Esophagus squamous epithelium (tissue), 5 donors: Measurements from ENCODE around the gene TDRD12. TPM values are rescaled to one million over a fixed set of nuclear protein-coding genes. Genes with fewer than 3 reads are reported as not detected.

ENCODE experiments used
- DNase-seq: peaks from one replicate; lab custom pipeline; 2025; lab: John Stamatoyannopoulos, UW
- H3K27ac ChIP-seq, 4 donors: fragments of 200-600 bp; sonication (generic); one replicate each; pipeline ENCODE4 v1.5.1; 2016 to 2019; ENCODE audit warnings: mild to moderate bottlenecking in 1 of 4
- H3K27me3 ChIP-seq, 4 donors: fragments of 200-600 bp; sonication (generic); 1 replicate in 3 of 4; 2 replicates in 1 of 4; pipeline versions ENCODE4 v1.5.1 to v1.6.0; 2017 to 2021; ENCODE audit warnings: antibody characterized with exemption in 1 of 4
- H3K36me3 ChIP-seq, 3 donors: fragments of 200-600 bp; sonication (generic); one replicate each; pipeline ENCODE4 v1.5.1; 2016 to 2019
- H3K4me1 ChIP-seq, 3 donors: fragments of 200-600 bp; sonication (generic); one replicate each; pipeline ENCODE4 v1.5.1; 2017 to 2019
- H3K4me3 ChIP-seq, 4 donors: fragments of 200-600 bp; sonication (generic); 1 replicate in 3 of 4; 2 replicates in 1 of 4; pipeline ENCODE4 v1.5.1; 2016 to 2019; ENCODE audit warnings: mild to moderate bottlenecking in 2 of 4, moderate library complexity in 1 of 4
- H3K9me3 ChIP-seq, 3 donors: fragments of 200-600 bp; sonication (generic); one replicate each; pipeline ENCODE4 v1.5.1; 2016 to 2019
- POLR2A ChIP-seq, 4 donors: fragments of 450-650 bp; IDR thresholded peaks; one replicate each; pipeline ENCODE4 v1.6.1; 2017; ENCODE audit warnings: antibody characterized with exemption in 4 of 4, mild to moderate bottlenecking in 4 of 4, moderate library complexity in 3 of 4
- WGBS, 2 donors: methylation state at CpG; one replicate each; pipeline ENCODE4 v1.1.5; 2018; 5-methylcytosine and 5-hydroxymethylcytosine counted together
- intact Hi-C: fragments of 100-400 bp; cut with DNase I; formaldehyde crosslinking; loops from one replicate; pipeline ENCODE4 v1.15.0; 2022
- total RNA-seq, 4 donors: library from RNA; depleted of rRNA; stranded (reverse); fragments of >200 nt; gene quantifications; one replicate each; pipeline ENCODE4 v1.1.0, GENCODE V29; 2016
- TF ChIP-seq, protein P1 (sequence below), 6 experiments: fragments of 450-650 bp in 4 of 6; fragments of 200-600 bp in 2 of 6; sonication (generic) in 2 of 6; IDR thresholded peaks; one replicate each; pipeline ENCODE4 v1.5.1; 2016 to 2019; ENCODE audit warnings: antibody characterized with exemption in 6 of 6, mild to moderate bottlenecking in 4 of 6, moderate library complexity in 4 of 6
- donor health status: DM: yes; HTN: yes; CAD: no.

TDRD12 gene
- total RNA-seq, 4 donors from 2014 or later = 0.18 to 1.7 (median 0.42) TPM; not detected in 1

DNA sequence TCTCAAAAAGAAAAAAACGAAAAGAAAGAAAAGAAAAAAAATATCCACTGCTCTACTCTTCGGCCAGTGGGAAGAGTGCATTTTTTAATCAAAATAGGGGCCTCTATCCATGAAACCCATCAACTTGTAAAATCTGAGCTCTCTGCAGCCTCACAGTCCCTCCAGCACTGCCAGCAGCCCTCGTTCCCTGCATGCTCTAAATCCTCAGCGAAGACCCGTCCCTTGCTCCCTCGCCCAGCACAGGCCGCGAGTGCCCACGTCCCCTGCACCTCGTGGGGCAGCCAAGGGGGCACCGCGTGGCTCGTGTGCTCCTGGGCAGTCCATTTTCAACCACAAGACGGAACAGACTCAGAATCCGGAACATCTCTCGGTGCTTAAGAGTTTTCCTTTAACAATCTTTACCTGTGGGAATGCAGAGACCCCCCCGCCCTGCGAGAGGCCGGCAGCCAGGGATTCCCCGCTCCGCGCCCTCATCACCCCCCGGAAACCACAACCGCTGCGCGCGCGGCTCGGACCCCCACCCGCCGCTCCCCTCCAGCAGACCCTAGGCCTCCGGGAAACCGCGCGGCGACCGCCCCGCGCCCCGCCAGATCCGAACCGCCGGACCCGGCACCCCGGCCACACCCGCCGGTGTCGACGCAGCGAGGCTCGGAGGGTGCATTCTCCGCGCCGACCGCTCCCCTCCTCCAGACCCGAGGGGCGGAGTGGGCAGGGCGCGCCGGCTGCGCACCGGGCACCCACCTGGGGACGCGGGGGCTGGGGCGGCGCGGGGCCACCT is 45.2 kb upstream of the TDRD12 start:
- H3K27me3 ChIP-seq = peaks cover 0 to 22% (median 0%) of the 10 kb centered on the region in 4 donors
- no peak for DNase-seq
- no peaks in the 10 kb centered on the region for H3K36me3 ChIP-seq
- peak overlapping the region; percentile 85 to 95 (median 92) for H3K27ac ChIP-seq
- no peaks in the 10 kb centered on the region for H3K9me3 ChIP-seq
- peaks cover 25 to 66% (median 28%) of the 10 kb centered on the region in 3 donors for H3K4me1 ChIP-seq
- H3K4me3 ChIP-seq = peak overlapping the region; percentile 69 to 98 (median 86)
- intact Hi-C loops = no loop called here
- TF ChIP-seq POLR2A (IDR thresholded peaks at IDR 0.05) = no peak
- TF ChIP-seq, protein P1, sequence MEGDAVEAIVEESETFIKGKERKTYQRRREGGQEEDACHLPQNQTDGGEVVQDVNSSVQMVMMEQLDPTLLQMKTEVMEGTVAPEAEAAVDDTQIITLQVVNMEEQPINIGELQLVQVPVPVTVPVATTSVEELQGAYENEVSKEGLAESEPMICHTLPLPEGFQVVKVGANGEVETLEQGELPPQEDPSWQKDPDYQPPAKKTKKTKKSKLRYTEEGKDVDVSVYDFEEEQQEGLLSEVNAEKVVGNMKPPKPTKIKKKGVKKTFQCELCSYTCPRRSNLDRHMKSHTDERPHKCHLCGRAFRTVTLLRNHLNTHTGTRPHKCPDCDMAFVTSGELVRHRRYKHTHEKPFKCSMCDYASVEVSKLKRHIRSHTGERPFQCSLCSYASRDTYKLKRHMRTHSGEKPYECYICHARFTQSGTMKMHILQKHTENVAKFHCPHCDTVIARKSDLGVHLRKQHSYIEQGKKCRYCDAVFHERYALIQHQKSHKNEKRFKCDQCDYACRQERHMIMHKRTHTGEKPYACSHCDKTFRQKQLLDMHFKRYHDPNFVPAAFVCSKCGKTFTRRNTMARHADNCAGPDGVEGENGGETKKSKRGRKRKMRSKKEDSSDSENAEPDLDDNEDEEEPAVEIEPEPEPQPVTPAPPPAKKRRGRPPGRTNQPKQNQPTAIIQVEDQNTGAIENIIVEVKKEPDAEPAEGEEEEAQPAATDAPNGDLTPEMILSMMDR (IDR thresholded peaks at IDR 0.05) = peak in 1 of 6 experiments; percentile 27
- WGBS, 2 donors = 4 to 11% methylated on average over 4 to 16 of the region's 67 CpGs

DNA sequence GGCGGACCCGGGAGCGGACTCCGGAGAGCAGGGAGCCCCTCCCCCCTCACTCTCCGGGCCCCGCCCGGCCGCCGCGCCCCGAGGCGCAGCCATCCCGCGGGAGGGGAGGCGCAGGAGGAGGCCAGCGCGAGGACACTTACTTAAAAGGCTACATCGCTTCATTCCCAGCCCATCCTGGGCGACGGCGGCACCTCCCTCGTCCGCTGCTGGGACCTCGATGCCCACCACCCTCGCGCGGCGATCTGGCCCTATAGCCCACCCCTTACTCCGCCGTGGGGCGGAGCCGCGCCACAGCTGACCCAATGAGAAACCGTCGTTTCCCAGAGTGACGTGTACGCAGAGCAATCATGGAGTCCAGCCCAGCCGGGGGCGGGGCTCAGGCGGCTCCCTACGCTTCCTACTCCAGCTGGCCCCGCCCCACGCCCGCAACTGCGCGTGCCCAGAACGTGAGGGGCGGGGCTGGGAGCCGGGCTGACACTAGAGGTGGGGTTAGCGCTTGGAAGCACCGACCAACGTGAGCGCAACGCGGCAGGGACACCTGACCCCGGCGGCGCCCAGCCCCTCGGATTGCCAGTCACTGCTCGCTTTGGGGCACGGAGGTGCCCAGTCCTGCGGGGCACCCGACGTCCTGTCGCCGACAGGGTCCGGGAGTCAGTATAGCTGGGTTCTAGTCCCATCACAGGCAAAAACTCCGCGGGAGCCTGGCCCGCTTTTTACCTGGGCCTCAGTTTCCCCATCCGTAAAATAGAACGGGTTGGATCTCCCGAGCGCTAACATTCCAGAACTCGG is 44.4 kb upstream of the TDRD12 start, which contains the start of gene ANKRD27:
ANKRD27 (minus strand) TSS at position 250 of the 789 bp plus-strand sequence. CDS start 16,165 bp downstream, outside the sequence.
- no peaks in the 10 kb centered on the region for H3K36me3 ChIP-seq
- peak within 1 kb of the TSS; percentile 85 to 95 (median 92) for H3K27ac ChIP-seq
- peak in 2 of 4 donors; percentile 35 to 59 for TF ChIP-seq POLR2A (IDR thresholded peaks at IDR 0.05)
- TF ChIP-seq, protein P1 (IDR thresholded peaks at IDR 0.05) = no peak
- H3K4me3 ChIP-seq = peak within 1 kb of the TSS; percentile 69 to 98 (median 86)
- H3K9me3 ChIP-seq = no peaks in the 10 kb centered on the region
- intact Hi-C loops = no loop called here
- no CpG with 5 or more reads among the region's 75 CpGs for WGBS, 2 donors
- H3K27me3 ChIP-seq = peaks cover 0 to 22% (median 0%) of the 10 kb centered on the region in 4 donors
- H3K4me1 ChIP-seq = peaks cover 25 to 59% (median 28%) of the 10 kb centered on the region in 3 donors
- peak; percentile 91 for DNase-seq

DNA sequence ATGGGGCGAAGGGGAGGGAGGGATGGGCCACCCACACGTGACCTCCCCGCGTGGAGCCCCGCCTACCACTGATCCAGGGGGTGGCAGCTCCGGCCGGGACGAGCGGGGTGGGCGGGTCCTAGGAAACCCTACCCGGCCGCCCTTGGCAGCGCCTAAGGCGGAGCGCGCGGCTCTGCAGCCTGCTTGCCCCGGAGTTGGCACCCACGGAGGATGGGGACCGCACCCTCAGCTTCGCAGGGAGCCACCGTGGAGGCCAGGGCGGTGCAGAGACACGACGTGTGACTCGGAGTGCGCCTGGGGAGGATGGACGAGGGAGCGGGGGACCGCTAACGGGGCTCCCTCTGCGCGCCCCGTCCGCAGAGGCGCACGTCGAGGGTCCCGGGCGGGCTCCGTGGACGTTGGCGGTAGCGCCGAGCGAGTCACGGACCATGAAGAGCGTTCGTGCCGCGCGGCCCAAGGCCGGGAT is 43.8 kb upstream of the TDRD12 start, which contains the start of gene RGS9BP:
RGS9BP (plus strand) TSS at position 129 of the 466 bp plus-strand sequence. CDS start 416 bp downstream, outside the sequence.
- Histone ChIP-seq H3K4me1 (peaks cover 25 to 55% (median 28%) of the 10 kb centered on the region in 3 donors), H3K27ac (peak within 1 kb of the TSS; percentile 85 to 95 (median 92)), H3K36me3 (no peaks in the 10 kb centered on the region), H3K9me3 (no peaks in the 10 kb centered on the region), H3K4me3 (peak within 1 kb of the TSS; percentile 69 to 98 (median 86)), H3K27me3 (peaks cover 0 to 22% (median 0%) of the 10 kb centered on the region in 4 donors)
- intact Hi-C loops = no loop called here
- no peak for DNase-seq
- WGBS, 2 donors = 0% methylated on average over 7 of the region's 53 CpGs; no CpG with 5 or more reads in 1 of the 2 donors
- TF ChIP-seq, protein P1 (IDR thresholded peaks at IDR 0.05) = no peak
- no peak for TF ChIP-seq POLR2A (IDR thresholded peaks at IDR 0.05)

DNA sequence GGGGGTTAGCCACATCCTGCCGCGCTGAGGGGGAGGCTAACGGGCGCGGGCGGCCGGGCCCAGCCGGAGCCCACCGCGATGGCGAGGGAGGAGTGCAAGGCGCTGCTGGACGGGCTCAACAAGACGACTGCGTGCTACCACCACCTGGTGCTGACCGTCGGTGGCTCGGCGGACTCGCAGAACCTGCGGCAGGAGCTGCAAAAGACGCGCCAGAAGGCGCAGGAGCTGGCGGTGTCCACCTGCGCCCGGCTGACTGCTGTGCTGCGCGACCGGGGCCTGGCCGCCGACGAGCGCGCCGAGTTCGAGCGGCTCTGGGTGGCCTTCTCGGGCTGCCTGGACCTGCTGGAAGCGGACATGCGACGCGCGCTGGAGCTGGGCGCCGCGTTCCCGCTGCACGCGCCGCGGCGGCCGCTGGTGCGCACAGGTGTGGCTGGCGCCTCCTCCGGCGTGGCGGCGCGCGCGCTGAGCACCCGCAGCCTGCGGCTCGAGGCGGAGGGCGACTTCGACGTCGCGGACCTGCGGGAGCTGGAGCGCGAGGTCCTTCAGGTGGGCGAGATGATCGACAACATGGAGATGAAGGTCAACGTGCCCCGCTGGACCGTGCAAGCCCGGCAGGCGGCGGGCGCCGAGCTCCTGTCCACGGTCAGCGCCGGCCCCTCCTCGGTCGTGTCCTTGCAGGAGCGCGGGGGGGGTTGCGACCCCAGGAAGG is 43.2 kb upstream of the TDRD12 start:
- Histone ChIP-seq H3K9me3 (no peaks in the 10 kb centered on the region), H3K36me3 (no peaks in the 10 kb centered on the region), H3K4me3 (peak overlapping the region; percentile 69 to 98 (median 86)), H3K4me1 (peaks cover 25 to 55% (median 28%) of the 10 kb centered on the region in 3 donors), H3K27ac (peak overlapping the region; percentile 85 to 95 (median 92)), H3K27me3 (peaks cover 0 to 22% (median 0%) of the 10 kb centered on the region in 4 donors)
- WGBS, 2 donors = 2 to 5% methylated on average over 11 of the region's 93 CpGs
- TF ChIP-seq POLR2A (IDR thresholded peaks at IDR 0.05) = no peak
- TF ChIP-seq, protein P1 (IDR thresholded peaks at IDR 0.05) = peak in 1 of 6 experiments; percentile 10
- DNase-seq = no peak
- intact Hi-C loops = no loop called here
